ENCODE results near the gene TCAF1.
"Not testable (repeated sequence)": the region's sequence is repeated elsewhere in the genome, so short reads cannot be mapped to it uniquely, and the experiment has no call there.

DNA sequence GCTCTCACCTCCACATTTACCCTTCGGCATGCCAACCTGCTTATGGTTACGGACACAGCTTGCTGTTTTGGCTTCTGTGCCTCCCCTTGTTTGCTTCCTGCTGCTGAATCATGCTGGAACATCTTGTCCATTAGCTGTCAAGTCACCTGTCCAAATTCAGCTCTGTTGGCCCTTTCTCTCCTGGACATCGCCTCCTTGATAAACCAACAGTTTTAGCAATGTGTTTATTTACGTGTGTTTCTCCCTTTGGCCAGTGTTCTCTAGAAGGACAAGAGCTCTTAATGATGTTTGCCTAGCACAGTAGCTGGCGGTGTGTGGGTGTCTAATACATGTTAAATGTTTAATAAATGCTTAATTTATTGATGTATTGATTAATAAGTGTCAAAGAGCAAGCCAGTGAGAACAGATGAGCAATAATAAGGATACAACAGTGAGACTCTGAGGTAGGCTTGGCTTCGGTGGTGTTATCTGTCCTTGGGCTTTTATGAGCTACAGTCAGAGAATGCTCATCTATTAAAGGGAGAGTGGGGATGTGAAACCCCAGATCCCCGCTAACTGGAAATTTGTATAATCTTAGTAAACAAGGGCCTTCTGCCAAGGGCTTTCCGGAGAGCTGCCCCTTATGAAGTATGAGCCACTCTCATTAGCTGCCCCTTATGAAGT is 85.4 kb downstream of the TCAF1 start:
- TF ChIP-seq, protein P1, sequence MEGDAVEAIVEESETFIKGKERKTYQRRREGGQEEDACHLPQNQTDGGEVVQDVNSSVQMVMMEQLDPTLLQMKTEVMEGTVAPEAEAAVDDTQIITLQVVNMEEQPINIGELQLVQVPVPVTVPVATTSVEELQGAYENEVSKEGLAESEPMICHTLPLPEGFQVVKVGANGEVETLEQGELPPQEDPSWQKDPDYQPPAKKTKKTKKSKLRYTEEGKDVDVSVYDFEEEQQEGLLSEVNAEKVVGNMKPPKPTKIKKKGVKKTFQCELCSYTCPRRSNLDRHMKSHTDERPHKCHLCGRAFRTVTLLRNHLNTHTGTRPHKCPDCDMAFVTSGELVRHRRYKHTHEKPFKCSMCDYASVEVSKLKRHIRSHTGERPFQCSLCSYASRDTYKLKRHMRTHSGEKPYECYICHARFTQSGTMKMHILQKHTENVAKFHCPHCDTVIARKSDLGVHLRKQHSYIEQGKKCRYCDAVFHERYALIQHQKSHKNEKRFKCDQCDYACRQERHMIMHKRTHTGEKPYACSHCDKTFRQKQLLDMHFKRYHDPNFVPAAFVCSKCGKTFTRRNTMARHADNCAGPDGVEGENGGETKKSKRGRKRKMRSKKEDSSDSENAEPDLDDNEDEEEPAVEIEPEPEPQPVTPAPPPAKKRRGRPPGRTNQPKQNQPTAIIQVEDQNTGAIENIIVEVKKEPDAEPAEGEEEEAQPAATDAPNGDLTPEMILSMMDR (IDR thresholded peaks at IDR 0.05) = not testable (repeated sequence)
- not testable (repeated sequence) for TF ChIP-seq POLR2AphosphoS5 (IDR thresholded peaks at IDR 0.05)

Data from transverse colon (tissue), 4 donors.